NT2/D1 (cell line): ENCODE measurements around the gene SPINK2.

Source experiments
- SUZ12 ChIP-seq: IDR thresholded peaks from 2 replicates; pipeline ENCODE4 v1.6.1; 2011; ENCODE audit not compliant: insufficient read length, insufficient read depth; ENCODE audit errors: extremely low read depth
- YY1 ChIP-seq: IDR thresholded peaks from 2 replicates; pipeline ENCODE4 v1.6.1; 2011; ENCODE audit not compliant: insufficient read length, insufficient read depth
- ZNF274 ChIP-seq: IDR thresholded peaks from 2 replicates; pipeline ENCODE4 v1.6.1; 2011; ENCODE audit warnings: mild to moderate bottlenecking, low read depth, low read length

DNA sequence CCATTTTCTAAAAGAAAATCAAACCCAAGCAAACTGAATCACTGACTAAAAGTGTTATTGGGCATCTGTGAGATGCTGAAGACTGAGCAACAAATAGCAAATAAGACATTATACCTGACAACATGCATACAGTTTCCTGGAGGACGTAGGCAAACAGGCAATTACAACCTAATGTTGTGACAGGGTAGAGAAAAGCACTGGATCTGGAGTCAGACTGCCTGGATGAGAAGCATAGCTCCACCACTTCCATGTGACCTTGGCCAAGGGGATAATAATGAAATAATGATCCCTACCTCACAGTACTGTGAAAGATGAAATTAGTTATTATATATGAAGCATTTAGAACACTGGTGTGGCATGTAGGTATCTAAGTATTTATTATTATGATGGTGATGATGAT is 2.7 kb downstream of the SPINK2 start:
- TF ChIP-seq ZNF274 (no peak), SUZ12 (no peak), YY1 (no peak)
